Panc1 (cell line): Measurements from ENCODE around the gene LMNA.
A peak's percentile ranks its signal among the peaks of the same experiment; 100 is the strongest.

Source experiments
- CTCF ChIP-seq: fragments of 450-650 bp; IDR thresholded peaks from 2 replicates; pipeline ENCODE4 v1.5.1; 2017; ENCODE audit warnings: mild to moderate bottlenecking
- POLR2AphosphoS5 ChIP-seq: IDR thresholded peaks from 2 replicates; pipeline ENCODE4 v1.6.1; 2012; ENCODE audit warnings: mild to moderate bottlenecking, low read depth, low read length, moderate library complexity
- REST ChIP-seq, 2 experiments: IDR thresholded peaks; 2 replicates each; pipeline ENCODE4 v1.6.1; 2011 to 2012; ENCODE audit warnings: low read depth in 2 of 2, control low read depth in 1 of 2, low read length in 1 of 2, mild to moderate bottlenecking in 1 of 2, moderate library complexity in 1 of 2; ENCODE audit not compliant: insufficient read depth in 1 of 2
- TCF7L2 ChIP-seq: IDR thresholded peaks from 2 replicates; pipeline ENCODE4 v1.6.1; 2011; ENCODE audit warnings: mild to moderate bottlenecking, low read depth, low read length, inconsistent platforms

- TF ChIP-seq CTCF, result peak; percentile 93
- no peak; the same call in none of the 2 replicates for TF ChIP-seq POLR2AphosphoS5
- TF ChIP-seq REST (IDR thresholded peaks at IDR 0.05; ENCODE audit: insufficient read depth in 1 of 2, low read depth in 2 of 2, low read length in 1 of 2), result no peak
- no peak for TF ChIP-seq TCF7L2
Measured at GRCh38 chr1:156129687-156130577, 15.4 kb downstream of the LMNA start.
